Parathyroid adenoma (tissue), 2 donors: ENCODE data around the gene GORASP1.

Source experiments
- H2AFZ ChIP-seq: fragments of 300-600 bp; sonication (generic); one replicate; pipeline ENCODE4 v1.7.0; 2017; ENCODE audit warnings: antibody characterized with exemption, mild to moderate bottlenecking
- H3K27ac ChIP-seq: fragments of 300-600 bp; sonication (generic); one replicate; pipeline ENCODE4 v1.7.0; 2017
- H3K27me3 ChIP-seq: fragments of 300-600 bp; sonication (generic); one replicate; pipeline ENCODE4 v1.7.0; 2017; ENCODE audit warnings: low read length; ENCODE audit not compliant: control insufficient read depth, insufficient read depth
- H3K36me3 ChIP-seq: fragments of 300-600 bp; sonication (generic); one replicate; pipeline ENCODE4 v1.7.0; 2017; ENCODE audit warnings: low read length; ENCODE audit not compliant: control insufficient read depth, insufficient read depth
- H3K4me1 ChIP-seq: fragments of 300-600 bp; sonication (generic); one replicate; pipeline ENCODE4 v1.7.0; 2017; ENCODE audit warnings: control low read depth
- H3K4me2 ChIP-seq: fragments of 300-600 bp; sonication (generic); one replicate; pipeline ENCODE4 v1.7.0; 2017; ENCODE audit warnings: low read length
- H3K4me3 ChIP-seq: fragments of 300-600 bp; sonication (generic); one replicate; pipeline ENCODE4 v1.7.0; 2017; ENCODE audit warnings: low read depth, low read length
- H3K79me2 ChIP-seq: fragments of 300-600 bp; sonication (generic); one replicate; pipeline ENCODE4 v1.7.0; 2017; ENCODE audit warnings: control low read depth
- H3K9ac ChIP-seq: fragments of 300-600 bp; sonication (generic); one replicate; pipeline ENCODE4 v1.7.0; 2017; ENCODE audit warnings: mild to moderate bottlenecking
- H3K9me3 ChIP-seq: fragments of 300-600 bp; sonication (generic); one replicate; pipeline ENCODE4 v1.7.0; 2017; ENCODE audit warnings: low read length; ENCODE audit not compliant: control insufficient read depth
- CTCF ChIP-seq: fragments of 300-600 bp; sonication (generic); IDR thresholded peaks from one replicate; pipeline ENCODE4 v1.7.0; 2017; ENCODE audit warnings: antibody characterized with exemption, mild to moderate bottlenecking
- donor health status: primary hyperparathyroidism.

GORASP1 gene

GRCh38 chr3:39050029-39050428 is 57.4 kb downstream of the GORASP1 start:
- Histone ChIP-seq H3K4me1 (peaks cover 5% of the 10 kb centered on the region), H3K27me3 (no peaks in the 10 kb centered on the region), H2AFZ (no peak overlapping the region), H3K27ac (no peak overlapping the region), H3K4me3 (no peak overlapping the region), H3K36me3 (no peaks in the 10 kb centered on the region), H3K9ac (no peak overlapping the region), H3K79me2 (peaks cover 11% of the 10 kb centered on the region), H3K4me2 (no peak overlapping the region), H3K9me3 (no peaks in the 10 kb centered on the region)
- TF ChIP-seq CTCF = no peak
